HepG2 (cell line): Measurements from ENCODE around the gene ZDHHC14. TPM values are rescaled to one million over a fixed set of nuclear protein-coding genes. Genes with fewer than 3 reads are reported as not detected.

Experiments used
- ATF1 ChIP-seq: IDR thresholded peaks from 2 replicates; pipeline ENCODE4 v1.6.1; 2016; ENCODE audit warnings: mild to moderate bottlenecking, control low read depth
- CBX2 ChIP-seq, 2 experiments: fragments of 200-600 bp in 1 of 2; sonication (generic); formaldehyde crosslinking in 1 of 2; IDR thresholded peaks; 2 replicates each; pipeline versions ENCODE4 v1.7.0 to v1.8.1; 2018 to 2022; ENCODE audit warnings: low read depth in 2 of 2, low read length in 1 of 2, mild to moderate bottlenecking in 1 of 2, missing genetic modification reagents in 1 of 2
- CHD2 ChIP-seq: IDR thresholded peaks from 2 replicates; pipeline ENCODE4 v1.6.1; 2011; ENCODE audit warnings: low read depth, low read length, improper control_type of control experiment
- FOXC1 ChIP-seq: sonication (generic); formaldehyde crosslinking; IDR thresholded peaks from 2 replicates; pipeline ENCODE4 v1.8.0; 2022; ENCODE audit warnings: mild to moderate bottlenecking, missing genetic modification reagents, borderline replicate concordance
- FOXJ3 ChIP-seq: sonication (generic); formaldehyde crosslinking; IDR thresholded peaks from 2 replicates; pipeline ENCODE4 v1.4.0; 2020; ENCODE audit warnings: missing genetic modification reagents, mild to moderate bottlenecking, borderline replicate concordance
- FOXO4 ChIP-seq: sonication (generic); formaldehyde crosslinking; conservative IDR thresholded peaks from 2 replicates; pipeline ENCODE4 v1.8.1; 2023; ENCODE audit warnings: missing genetic modification reagents
- GATA4 ChIP-seq: sonication (generic); IDR thresholded peaks from 2 replicates; pipeline ENCODE4 v1.6.1; 2016; ENCODE audit warnings: antibody characterized with exemption, low read depth, borderline replicate concordance
- KDM5A ChIP-seq: fragments of 200-600 bp; sonication (generic); IDR thresholded peaks from 2 replicates; pipeline ENCODE4 v1.7.0; 2018; ENCODE audit warnings: antibody characterized with exemption, mild to moderate bottlenecking, low read length, borderline replicate concordance
- NFE2 ChIP-seq: sonication (generic); formaldehyde crosslinking; IDR thresholded peaks from 2 replicates; pipeline ENCODE4 v1.4.0; 2020; ENCODE audit warnings: missing genetic modification reagents
- NFE2L2 ChIP-seq: fragments of 150-350 bp; IDR thresholded peaks from 2 replicates; pipeline ENCODE4 v1.6.1; 2014; ENCODE audit warnings: low read length
- SALL1 ChIP-seq: sonication (generic); formaldehyde crosslinking; IDR thresholded peaks from 2 replicates; pipeline ENCODE4 v1.8.0; 2022; ENCODE audit warnings: mild to moderate bottlenecking, missing genetic modification reagents
- SP4 ChIP-seq: sonication (generic); formaldehyde crosslinking; IDR thresholded peaks from 2 replicates; pipeline ENCODE4 v1.8.1; 2023; ENCODE audit warnings: mild to moderate bottlenecking, missing genetic modification reagents
- SRF ChIP-seq: IDR thresholded peaks from 2 replicates; pipeline ENCODE4 v1.6.1; 2011; ENCODE audit warnings: mild to moderate bottlenecking, low read depth, low read length, moderate library complexity
- ZBTB25 ChIP-seq: IDR thresholded peaks from 2 replicates; pipeline ENCODE4 v1.6.1; 2018; ENCODE audit warnings: missing genetic modification reagents
- ZBTB7B ChIP-seq: sonication (generic); formaldehyde crosslinking; IDR thresholded peaks from 2 replicates; pipeline ENCODE4 v1.4.0; 2020; ENCODE audit warnings: missing genetic modification reagents
- ZFP37 ChIP-seq: sonication (generic); formaldehyde crosslinking; IDR thresholded peaks from 2 replicates; pipeline ENCODE4 v1.4.0; 2020; ENCODE audit warnings: missing genetic modification reagents, borderline replicate concordance
- ZNF326 ChIP-seq: sonication (generic); formaldehyde crosslinking; IDR thresholded peaks from 2 replicates; pipeline ENCODE4 v1.4.0; 2020; ENCODE audit warnings: missing genetic modification reagents, borderline replicate concordance
- ZNF333 ChIP-seq: sonication (generic); formaldehyde crosslinking; IDR thresholded peaks from 2 replicates; pipeline ENCODE4 v1.4.0; 2020; ENCODE audit warnings: mild to moderate bottlenecking, missing genetic modification reagents, borderline replicate concordance
- ZNF432 ChIP-seq: sonication (generic); formaldehyde crosslinking; IDR thresholded peaks from 2 replicates; pipeline ENCODE4 v1.5.0; 2020; ENCODE audit warnings: missing genetic modification reagents, mild to moderate bottlenecking, borderline replicate concordance
- ZNF496 ChIP-seq: sonication (generic); formaldehyde crosslinking; IDR thresholded peaks from 2 replicates; pipeline ENCODE4 v1.8.1; 2023; ENCODE audit warnings: mild to moderate bottlenecking, moderate library complexity, missing genetic modification reagents; ENCODE audit not compliant: insufficient replicate concordance
- ZNF501 ChIP-seq: sonication (generic); formaldehyde crosslinking; IDR thresholded peaks from 2 replicates; pipeline ENCODE4 v1.5.1; 2020; ENCODE audit warnings: mild to moderate bottlenecking, moderate library complexity, missing genetic modification reagents
- ZNF598 ChIP-seq: sonication (generic); formaldehyde crosslinking; IDR thresholded peaks from 2 replicates; pipeline ENCODE4 v1.5.1; 2020; ENCODE audit warnings: mild to moderate bottlenecking, missing genetic modification reagents, borderline replicate concordance
- ZNF607 ChIP-seq: sonication (generic); formaldehyde crosslinking; IDR thresholded peaks from 2 replicates; pipeline ENCODE4 v1.5.1; 2020; ENCODE audit warnings: missing genetic modification reagents, mild to moderate bottlenecking, borderline replicate concordance
- ZNF879 ChIP-seq: sonication (generic); formaldehyde crosslinking; IDR thresholded peaks from 2 replicates; pipeline ENCODE4 v1.8.1; 2023; ENCODE audit warnings: missing genetic modification reagents
- polyA plus RNA-seq, 8 experiments: library from polyadenylated mRNA; depleted of rRNA in 3 of 8; stranded (reverse) in 7 of 8; unstranded in 1 of 8; fragments of >200 nt; fragmentation: Illumina TruSeq in 4 of 8; extraction: Trizol in 4 of 8; gene quantifications; 2 replicates each; pipeline versions ENCODE4 v1.2.1 to v1.2.3, GENCODE V29; 2011 to 2016; ENCODE audit warnings: low read depth in 4 of 8, missing spikeins in 1 of 8, mixed read lengths in 1 of 8; ENCODE audit not compliant: insufficient read depth in 1 of 8
- total RNA-seq, 5 experiments: library from RNA; depleted of rRNA; stranded (reverse); fragments of >200 nt; fragmentation: Illumina TruSeq; extraction: Trizol; gene quantifications; 2 replicates each; pipeline ENCODE4 v1.2.3, GENCODE V29; 2016; ENCODE audit warnings: low read depth in 1 of 5

The ZDHHC14 gene
- total and polyA plus RNA-seq, 2 of the 13 experiments (the other 11 are each of a cell fraction or from before 2014, with no cell fraction given): 3.7 to 9.5 TPM

GRCh38 chr6:157539900-157540752, 159.1 kb downstream of the ZDHHC14 start (continued):
- no peak for TF ChIP-seq ZNF432 (CRISPR knock-in tag)
- no peak for TF ChIP-seq ZNF496 (CRISPR knock-in tag)
- no peak for TF ChIP-seq ZNF333 (CRISPR knock-in tag)
- TF ChIP-seq KDM5A: no peak
- TF ChIP-seq NFE2 (CRISPR knock-in tag): no peak
- TF ChIP-seq ZNF879 (CRISPR knock-in tag): no peak
- TF ChIP-seq NFE2L2: no peak
- TF ChIP-seq ATF1 (CRISPR knock-in tag): no peak; the same call in 1 of the 2 replicates
- TF ChIP-seq ZNF326: no peak
- 0 out of 2 replicates have a peak, but pooled peaks have one; percentile 51 for TF ChIP-seq SRF
- no peak for TF ChIP-seq CBX2 (IDR thresholded peaks at IDR 0.05; ENCODE audit: low read depth, low read length)
- no peak for TF ChIP-seq CBX2 (CRISPR knock-in tag; IDR thresholded peaks at IDR 0.05; ENCODE audit: low read depth)
- TF ChIP-seq FOXJ3: peak; percentile 72; the same call in 1 of the 2 replicates
- TF ChIP-seq ZNF607: no peak
- peak; percentile 62; the same call in 1 of the 2 replicates for TF ChIP-seq ZBTB25
- peak; percentile 93 for TF ChIP-seq ZFP37 (CRISPR knock-in tag)
- no peak for TF ChIP-seq CHD2
- TF ChIP-seq SP4 (CRISPR knock-in tag): peak; percentile 56; the same call in 1 of the 2 replicates
- TF ChIP-seq FOXO4 (CRISPR knock-in tag): no peak
- TF ChIP-seq FOXC1 (CRISPR knock-in tag): peak; percentile 88
- TF ChIP-seq SALL1 (CRISPR knock-in tag): peak; percentile 99
- TF ChIP-seq ZBTB7B (CRISPR knock-in tag): 0 out of 2 replicates have a peak, but pooled peaks have one; percentile 84
- TF ChIP-seq GATA4: peak; percentile 43; the same call in 1 of the 2 replicates
- TF ChIP-seq ZNF598 (CRISPR knock-in tag): no peak; the same call in 1 of the 2 replicates
- TF ChIP-seq ZNF501: peak; percentile 84
